Measurements from ENCODE around the gene OR52B4. TPM values are rescaled to one million over a fixed set of nuclear protein-coding genes. Genes with fewer than 3 reads are reported as not detected.
"Not testable (repeated sequence)": the region's sequence is repeated elsewhere in the genome, so short reads cannot be mapped to it uniquely, and the experiment has no call there.

OR52B4 gene
- total RNA-seq, 1 donor from 2014 or later = not detected

DNA sequence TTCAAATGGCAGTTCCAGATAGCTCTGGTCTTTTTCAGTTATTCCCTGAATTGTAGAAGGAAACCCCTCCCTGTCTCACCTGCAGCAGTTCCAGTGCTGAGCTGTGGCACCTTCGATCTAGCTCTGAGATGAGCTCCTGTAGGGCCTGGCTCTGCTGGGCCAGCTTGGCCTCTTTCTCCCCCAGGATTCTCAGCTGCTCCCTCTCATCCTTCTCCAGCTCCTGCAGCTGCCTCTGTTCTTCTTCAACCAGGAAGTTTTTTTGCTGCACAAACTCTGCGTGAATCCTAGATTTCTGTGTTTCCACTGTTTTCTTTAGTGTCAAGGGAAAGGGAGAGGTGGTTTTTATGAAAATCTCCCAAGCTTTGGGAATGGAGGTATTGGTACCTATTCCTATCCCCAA, 20.0 kb upstream of the OR52B4 start:
- Mint-ChIP-seq H3K27me3 (no peaks in the 10 kb centered on the region), H3K27ac (no peak overlapping the region), H3K4me3 (ENCODE audit: low read depth) (no peak overlapping the region), H3K9me3 (ENCODE audit: low read depth) (peaks cover 4% of the 10 kb centered on the region), H3K36me3 (ENCODE audit: insufficient read depth) (peaks cover 23% of the 10 kb centered on the region), H3K4me1 (ENCODE audit: low read depth) (peaks cover 4% of the 10 kb centered on the region)
- DNase-seq (ENCODE audit: low spot score, unreplicated experiment) = no peak
- TF ChIP-seq, protein P1, sequence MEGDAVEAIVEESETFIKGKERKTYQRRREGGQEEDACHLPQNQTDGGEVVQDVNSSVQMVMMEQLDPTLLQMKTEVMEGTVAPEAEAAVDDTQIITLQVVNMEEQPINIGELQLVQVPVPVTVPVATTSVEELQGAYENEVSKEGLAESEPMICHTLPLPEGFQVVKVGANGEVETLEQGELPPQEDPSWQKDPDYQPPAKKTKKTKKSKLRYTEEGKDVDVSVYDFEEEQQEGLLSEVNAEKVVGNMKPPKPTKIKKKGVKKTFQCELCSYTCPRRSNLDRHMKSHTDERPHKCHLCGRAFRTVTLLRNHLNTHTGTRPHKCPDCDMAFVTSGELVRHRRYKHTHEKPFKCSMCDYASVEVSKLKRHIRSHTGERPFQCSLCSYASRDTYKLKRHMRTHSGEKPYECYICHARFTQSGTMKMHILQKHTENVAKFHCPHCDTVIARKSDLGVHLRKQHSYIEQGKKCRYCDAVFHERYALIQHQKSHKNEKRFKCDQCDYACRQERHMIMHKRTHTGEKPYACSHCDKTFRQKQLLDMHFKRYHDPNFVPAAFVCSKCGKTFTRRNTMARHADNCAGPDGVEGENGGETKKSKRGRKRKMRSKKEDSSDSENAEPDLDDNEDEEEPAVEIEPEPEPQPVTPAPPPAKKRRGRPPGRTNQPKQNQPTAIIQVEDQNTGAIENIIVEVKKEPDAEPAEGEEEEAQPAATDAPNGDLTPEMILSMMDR (IDR thresholded peaks at IDR 0.05; ENCODE audit: unreplicated experiment) = no peak

- no peak for DNase-seq (ENCODE audit: low spot score, unreplicated experiment)
- Mint-ChIP-seq H3K27ac (no peak overlapping the region), H3K4me3 (ENCODE audit: low read depth) (no peak overlapping the region), H3K27me3 (no peaks in the 10 kb centered on the region), H3K4me1 (ENCODE audit: low read depth) (no peaks in the 10 kb centered on the region), H3K36me3 (ENCODE audit: insufficient read depth) (peaks cover 23% of the 10 kb centered on the region), H3K9me3 (ENCODE audit: low read depth) (peaks cover 4% of the 10 kb centered on the region)
- TF ChIP-seq, protein P1 (IDR thresholded peaks at IDR 0.05; ENCODE audit: unreplicated experiment) = no peak
Measured at GRCh38 chr11:4385978-4386740, 18.0 kb upstream of the OR52B4 start.

- no peak for DNase-seq (ENCODE audit: low spot score, unreplicated experiment)
- H3K4me3 Mint-ChIP-seq (ENCODE audit: low read depth) = no peak overlapping the region
- H3K4me1 Mint-ChIP-seq (ENCODE audit: low read depth) = no peaks in the 10 kb centered on the region
- peaks cover 6% of the 10 kb centered on the region for H3K36me3 Mint-ChIP-seq (ENCODE audit: insufficient read depth)
- no peak overlapping the region for H3K27ac Mint-ChIP-seq
- H3K9me3 Mint-ChIP-seq (ENCODE audit: low read depth) = no peaks in the 10 kb centered on the region
- TF ChIP-seq, protein P1 (IDR thresholded peaks at IDR 0.05; ENCODE audit: unreplicated experiment) = no peak
- no peaks in the 10 kb centered on the region for H3K27me3 Mint-ChIP-seq
Measured at GRCh38 chr11:4381901-4382300, 13.7 kb upstream of the OR52B4 start.

GRCh38 chr11:4375431-4376140, 7.4 kb upstream of the OR52B4 start:
- no peak for DNase-seq (ENCODE audit: low spot score, unreplicated experiment)
- H3K4me3 Mint-ChIP-seq (ENCODE audit: low read depth) = no peak overlapping the region
- H3K4me1 Mint-ChIP-seq (ENCODE audit: low read depth) = no peaks in the 10 kb centered on the region
- no peaks in the 10 kb centered on the region for H3K36me3 Mint-ChIP-seq (ENCODE audit: insufficient read depth)
- H3K9me3 Mint-ChIP-seq (ENCODE audit: low read depth) = no peaks in the 10 kb centered on the region
- H3K27ac Mint-ChIP-seq = no peak overlapping the region
- H3K27me3 Mint-ChIP-seq = no peaks in the 10 kb centered on the region
- TF ChIP-seq, protein P1 (IDR thresholded peaks at IDR 0.05; ENCODE audit: unreplicated experiment) = no peak

GRCh38 chr11:4370166-4370565, 2.0 kb upstream of the OR52B4 start:
- TF ChIP-seq, protein P1 (IDR thresholded peaks at IDR 0.05; ENCODE audit: unreplicated experiment) = no peak
- no peak for DNase-seq (ENCODE audit: low spot score, unreplicated experiment)
- H3K9me3 Mint-ChIP-seq (ENCODE audit: low read depth) = no peaks in the 10 kb centered on the region
- H3K27ac Mint-ChIP-seq = no peak overlapping the region
- no peaks in the 10 kb centered on the region for H3K4me1 Mint-ChIP-seq (ENCODE audit: low read depth)
- peaks cover 8% of the 10 kb centered on the region for H3K27me3 Mint-ChIP-seq
- H3K36me3 Mint-ChIP-seq (ENCODE audit: insufficient read depth) = no peaks in the 10 kb centered on the region
- H3K4me3 Mint-ChIP-seq (ENCODE audit: low read depth) = no peak overlapping the region

DNA sequence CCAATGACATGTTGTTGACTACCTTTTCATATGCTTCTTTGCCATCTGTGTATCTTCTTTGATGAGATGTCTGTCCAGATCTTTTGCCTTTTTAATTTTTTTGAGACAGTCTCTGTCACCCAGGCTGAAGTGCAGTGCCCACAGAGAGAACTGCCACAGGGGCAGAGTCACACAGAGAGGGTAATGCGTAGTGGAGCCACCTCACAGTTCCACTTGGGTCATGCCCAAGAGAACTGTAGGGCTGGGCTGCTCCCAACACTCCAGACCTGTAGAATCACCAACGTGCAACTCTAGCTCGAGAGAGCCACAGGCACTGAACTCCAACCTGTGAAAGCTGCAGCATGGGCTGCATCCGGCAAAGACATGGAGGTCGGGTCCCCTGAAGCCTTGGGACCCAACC, 20.0 kb downstream of the OR52B4 start:
- not testable (repeated sequence) for H3K4me1 Mint-ChIP-seq (ENCODE audit: low read depth); DNase-seq (ENCODE audit: low spot score, unreplicated experiment); H3K27ac Mint-ChIP-seq; H3K27me3 Mint-ChIP-seq; H3K9me3 Mint-ChIP-seq (ENCODE audit: low read depth); H3K4me3 Mint-ChIP-seq (ENCODE audit: low read depth); H3K36me3 Mint-ChIP-seq (ENCODE audit: insufficient read depth)

DNA sequence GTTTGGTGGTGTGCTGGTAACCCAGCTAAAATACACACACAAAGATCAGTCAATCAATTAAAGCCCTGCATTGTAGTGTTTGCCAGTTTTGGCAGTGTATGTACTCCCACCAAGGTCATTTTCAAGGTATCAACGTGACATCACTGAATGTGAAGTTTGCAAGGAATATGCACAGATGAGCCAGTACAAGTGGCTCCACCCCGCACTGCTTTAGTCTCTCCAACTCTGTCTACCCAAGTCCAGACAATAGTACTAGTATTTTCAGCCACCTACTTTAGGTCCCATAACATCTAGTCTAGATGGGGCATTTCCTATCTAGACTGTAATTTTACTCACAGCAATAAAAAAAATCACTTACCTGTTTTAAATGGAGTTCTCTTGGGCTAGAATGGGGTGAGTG, 22.8 kb downstream of the OR52B4 start:
- H3K4me3 Mint-ChIP-seq (ENCODE audit: low read depth); DNase-seq (ENCODE audit: low spot score, unreplicated experiment); H3K27ac Mint-ChIP-seq; H3K27me3 Mint-ChIP-seq; H3K4me1 Mint-ChIP-seq (ENCODE audit: low read depth); H3K9me3 Mint-ChIP-seq (ENCODE audit: low read depth); H3K36me3 Mint-ChIP-seq (ENCODE audit: insufficient read depth): not testable (repeated sequence)

DNA sequence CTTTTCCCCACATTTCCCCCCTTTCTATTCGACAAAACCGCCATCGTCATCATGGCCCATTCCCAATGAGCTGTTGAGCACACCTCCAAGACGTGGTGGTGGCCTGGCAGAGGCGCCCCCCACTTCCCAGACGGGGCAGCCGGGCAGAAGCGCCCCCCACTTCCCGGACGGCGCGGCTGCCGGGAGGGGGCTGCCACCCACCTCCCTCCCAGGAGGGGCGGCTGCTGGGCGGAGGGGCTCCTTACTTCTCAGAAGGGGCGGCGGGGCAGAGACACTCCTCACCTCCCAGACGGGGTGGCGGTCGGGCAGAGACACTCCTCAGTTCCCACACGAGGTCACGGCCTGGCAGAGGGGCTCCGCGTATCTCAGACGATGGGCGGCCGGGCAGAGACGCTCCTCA, 33.8 kb downstream of the OR52B4 start:
- not testable (repeated sequence) for H3K27me3 Mint-ChIP-seq; H3K4me3 Mint-ChIP-seq (ENCODE audit: low read depth); DNase-seq (ENCODE audit: low spot score, unreplicated experiment); H3K36me3 Mint-ChIP-seq (ENCODE audit: insufficient read depth); H3K4me1 Mint-ChIP-seq (ENCODE audit: low read depth); H3K27ac Mint-ChIP-seq; H3K9me3 Mint-ChIP-seq (ENCODE audit: low read depth)
